K562 (cell line): Measurements from ENCODE around the gene ADGRB3. TPM values are rescaled to one million over a fixed set of nuclear protein-coding genes. Genes with fewer than 3 reads are reported as not detected.

Source experiments
- ARID1B ChIP-seq: fragments of 450-650 bp; IDR thresholded peaks from 2 replicates; pipeline ENCODE4 v1.6.1; 2016; ENCODE audit warnings: antibody characterized with exemption, mild to moderate bottlenecking, inconsistent platforms
- CXXC5 ChIP-seq: fragments of 250-450 bp; sonication (Bioruptor Pico); IDR thresholded peaks from 2 replicates; pipeline ENCODE4 v1.8.0; 2022; ENCODE audit warnings: inconsistent platforms, mild to moderate bottlenecking, moderate library complexity
- DMBX1 ChIP-seq: fragments of 250-450 bp; sonication (Bioruptor Pico); IDR thresholded peaks from 2 replicates; pipeline ENCODE4 v1.8.0; 2022; ENCODE audit warnings: inconsistent platforms, mild to moderate bottlenecking, moderate library complexity, borderline replicate concordance
- HDAC8 ChIP-seq: fragments of 450-650 bp; IDR thresholded peaks from 2 replicates; pipeline ENCODE4 v1.6.1; 2016; ENCODE audit warnings: mild to moderate bottlenecking, missing genetic modification characterization, moderate library complexity, missing compliant biosample characterization
- HEY1 ChIP-seq: fragments of 250-450 bp; sonication (Bioruptor Pico); IDR thresholded peaks from 2 replicates; pipeline ENCODE4 v1.5.0; 2020; ENCODE audit warnings: mild to moderate bottlenecking, moderate library complexity, borderline replicate concordance
- KDM1A ChIP-seq, 2 experiments: fragments of 450-650 bp; IDR thresholded peaks; 2 replicates each; pipeline ENCODE4 v1.6.1; 2016; ENCODE audit warnings: mild to moderate bottlenecking in 2 of 2
- KLF16 ChIP-seq: IDR thresholded peaks from 2 replicates; pipeline ENCODE4 v1.6.1; 2016; ENCODE audit warnings: antibody characterized with exemption
- MAFK ChIP-seq: IDR thresholded peaks from 2 replicates; pipeline ENCODE4 v1.6.1; 2011; ENCODE audit warnings: low read length, improper control_type of control experiment
- NFIC ChIP-seq: fragments of 450-650 bp; IDR thresholded peaks from 2 replicates; pipeline ENCODE4 v1.6.1; 2017; ENCODE audit warnings: mild to moderate bottlenecking, inconsistent platforms
- NONO ChIP-seq, 2 experiments: fragments of 200-400 bp in 1 of 2; fragments of 450-650 bp in 1 of 2; formaldehyde crosslinking in 1 of 2; IDR thresholded peaks; 2 replicates each; pipeline ENCODE4 v1.6.1; 2017; ENCODE audit warnings: low read depth in 2 of 2, mild to moderate bottlenecking in 2 of 2, moderate library complexity in 2 of 2, low read length in 1 of 2
- NR2C2 ChIP-seq, 2 experiments: fragments of 200-800 bp in 1 of 2; sonication (Bioruptor generic) in 1 of 2; sonication (generic) in 1 of 2; formaldehyde crosslinking in 1 of 2; IDR thresholded peaks; 2 replicates each; pipeline versions ENCODE4 v1.6.1 to v1.8.0; 2016 to 2022; ENCODE audit warnings: mild to moderate bottlenecking in 1 of 2, missing compliant biosample characterization in 1 of 2, missing genetic modification characterization in 1 of 2, missing genetic modification reagents in 1 of 2
- PRDM10 ChIP-seq: fragments of 450-650 bp; IDR thresholded peaks from 2 replicates; pipeline ENCODE4 v1.6.1; 2018; ENCODE audit not compliant: partially characterized antibody
- RBFOX2 ChIP-seq: fragments of 200-400 bp; formaldehyde crosslinking; IDR thresholded peaks from 2 replicates; pipeline ENCODE4 v1.6.1; 2017; ENCODE audit warnings: low read depth, mild to moderate bottlenecking, low read length, moderate library complexity
- SUPT5H ChIP-seq: fragments of 450-650 bp; IDR thresholded peaks from 2 replicates; pipeline ENCODE4 v1.6.1; 2016
- TAF15 ChIP-seq: fragments of 200-400 bp; formaldehyde crosslinking; IDR thresholded peaks from 2 replicates; pipeline ENCODE4 v1.6.1; 2017; ENCODE audit warnings: mild to moderate bottlenecking, low read depth, low read length, moderate library complexity
- YY1 ChIP-seq, 3 experiments: IDR thresholded peaks; 2 replicates each; pipeline ENCODE4 v1.6.1; 2011; ENCODE audit warnings: low read length in 2 of 3, mild to moderate bottlenecking in 2 of 3, moderate library complexity in 2 of 3, borderline replicate concordance in 1 of 3, control low read depth in 1 of 3, low read depth in 1 of 3; ENCODE audit not compliant: insufficient read depth in 3 of 3, insufficient replicate concordance in 2 of 3, control insufficient read depth in 1 of 3, insufficient read length in 1 of 3; ENCODE audit errors: extremely low read depth in 1 of 3
- ZNF140 ChIP-seq: fragments of 250-450 bp; sonication (Bioruptor Pico); IDR thresholded peaks from 2 replicates; pipeline ENCODE4 v1.8.0; 2021; ENCODE audit warnings: moderate library complexity, mild to moderate bottlenecking, inconsistent platforms
- ZNF146 ChIP-seq: IDR thresholded peaks from one replicate; pipeline ENCODE4 v1.6.1; 2018; ENCODE audit warnings: missing compliant biosample characterization; ENCODE audit not compliant: unreplicated experiment
- ZNF197 ChIP-seq: fragments of 200-800 bp; sonication (Bioruptor generic); IDR thresholded peaks from 2 replicates; pipeline ENCODE4 v1.6.1; 2016; ENCODE audit warnings: low read depth, missing genetic modification characterization, missing compliant biosample characterization
- ZNF41 ChIP-seq: fragments of 250-450 bp; sonication (Bioruptor Pico); conservative IDR thresholded peaks from 2 replicates; pipeline ENCODE4 v1.4.0; 2020; ENCODE audit warnings: mild to moderate bottlenecking
- ZNF444 ChIP-seq: fragments of 250-450 bp; sonication (Bioruptor Pico); IDR thresholded peaks from 2 replicates; pipeline ENCODE4 v1.4.0; 2020; ENCODE audit warnings: mild to moderate bottlenecking, moderate library complexity
- polyA plus RNA-seq, 8 experiments: library from polyadenylated mRNA; depleted of rRNA in 4 of 8; stranded (reverse) in 5 of 8; unstranded in 3 of 8; fragments of >200 nt; fragmentation: Nextera tagmentation in 2 of 8; fragmentation: Illumina TruSeq in 1 of 8; extraction: Ambion mirVana in 2 of 8; extraction: Trizol in 1 of 8; gene quantifications; 2 replicates each; pipeline versions ENCODE4 v1.2.1 to v1.2.3, GENCODE V29; 2011 to 2014; ENCODE audit warnings: inconsistent platforms in 1 of 8, missing spikeins in 1 of 8
- total RNA-seq, 7 experiments: library from RNA; depleted of rRNA in 6 of 7; stranded (reverse); fragments of >200 nt in 6 of 7; fragmentation: Illumina TruSeq in 2 of 7; extraction: Trizol in 2 of 7; gene quantifications; 2 replicates each; pipeline versions ENCODE4 v1.2.1 to v1.2.3, GENCODE V29; 2011 to 2021; ENCODE audit warnings: low replicate concordance in 1 of 7
- TF ChIP-seq, protein P1 (sequence below): sonication (generic); IDR thresholded peaks from 2 replicates; pipeline ENCODE4 v1.6.1; 2016

ADGRB3 gene
- total and polyA plus RNA-seq, 9 of the 15 experiments (the other 6 are each of a cell fraction or from before 2014, with no cell fraction given) = 0.90 to 7.8 (median 2.4) TPM

GRCh38 chr6:68634726-68635411 is at the start of gene ADGRB3 (continued):
- TF ChIP-seq ZNF197 (CRISPR knock-in tag) (peak; percentile 99), ZNF444 (CRISPR knock-in tag) (no peak), SUPT5H (peak; percentile 52; the same call in 1 of the 2 replicates), KLF16 (no peak), KDM1A (IDR thresholded peaks at IDR 0.05) (no peak), RBFOX2 (peak; percentile 71), NFIC (0 out of 2 replicates have a peak, but pooled peaks have one; percentile 27), MAFK (no peak), ARID1B (no peak), ZNF146 (no peak), PRDM10 (peak; percentile 30), TAF15 (no peak), HEY1 (CRISPR knock-in tag) (no peak), CXXC5 (CRISPR knock-in tag) (peak; percentile 95), DMBX1 (CRISPR knock-in tag) (peak; percentile 97), YY1 (IDR thresholded peaks at IDR 0.05; ENCODE audit: borderline replicate concordance in 1 of 3, control insufficient read depth in 1 of 3, extremely low read depth in 1 of 3, insufficient read depth in 3 of 3, insufficient read length in 1 of 3, insufficient replicate concordance in 2 of 3, low read depth in 1 of 3, low read length in 2 of 3) (peak in 1 of 3 experiments; percentile 33), NONO (IDR thresholded peaks at IDR 0.05; ENCODE audit: low read depth in 2 of 2, low read length in 1 of 2) (peak in 1 of 2 experiments; percentile 84; a peak in 1 of 4 replicates), NR2C2 (CRISPR knock-in tag; IDR thresholded peaks at IDR 0.05) (no peak), NR2C2 (tag; IDR thresholded peaks at IDR 0.05) (peak; percentile 30; the same call in 1 of the 2 replicates), ZNF140 (CRISPR knock-in tag) (0 out of 2 replicates have a peak, but pooled peaks have one; percentile 68), ZNF41 (peak; percentile 76; the same call in 1 of the 2 replicates), HDAC8 (tag) (peak; percentile 75; the same call in 1 of the 2 replicates)
- TF ChIP-seq, protein P1, sequence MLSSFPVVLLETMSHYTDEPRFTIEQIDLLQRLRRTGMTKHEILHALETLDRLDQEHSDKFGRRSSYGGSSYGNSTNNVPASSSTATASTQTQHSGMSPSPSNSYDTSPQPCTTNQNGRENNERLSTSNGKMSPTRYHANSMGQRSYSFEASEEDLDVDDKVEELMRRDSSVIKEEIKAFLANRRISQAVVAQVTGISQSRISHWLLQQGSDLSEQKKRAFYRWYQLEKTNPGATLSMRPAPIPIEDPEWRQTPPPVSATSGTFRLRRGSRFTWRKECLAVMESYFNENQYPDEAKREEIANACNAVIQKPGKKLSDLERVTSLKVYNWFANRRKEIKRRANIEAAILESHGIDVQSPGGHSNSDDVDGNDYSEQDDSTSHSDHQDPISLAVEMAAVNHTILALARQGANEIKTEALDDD = no peak
